Osteocyte (in vitro differentiated cells): Measurements from ENCODE around the gene MLH3. TPM values are rescaled to one million over a fixed set of nuclear protein-coding genes. Genes with fewer than 3 reads are reported as not detected.
A peak's percentile ranks its signal among the peaks of the same experiment; 100 is the strongest.

Experiments used
- DNase-seq: peaks from one replicate; pipeline ENCODE4 v3.0.0; 2021; ENCODE audit warnings: mixed read lengths; ENCODE audit not compliant: unreplicated experiment; ENCODE audit errors: extremely low spot score
- H3K27ac Mint-ChIP-seq: one replicate; pipeline ENCODE4 v1.8.0; 2021; ENCODE audit warnings: mild to moderate bottlenecking, mixed read lengths; ENCODE audit not compliant: unreplicated experiment
- H3K27me3 Mint-ChIP-seq: one replicate; pipeline ENCODE4 v1.8.0; 2021; ENCODE audit warnings: mixed read lengths; ENCODE audit not compliant: unreplicated experiment
- H3K36me3 Mint-ChIP-seq: one replicate; pipeline ENCODE4 v1.8.0; 2021; ENCODE audit warnings: mixed read lengths; ENCODE audit not compliant: unreplicated experiment
- H3K4me1 Mint-ChIP-seq: one replicate; pipeline ENCODE4 v1.8.0; 2021; ENCODE audit warnings: mixed read lengths; ENCODE audit not compliant: unreplicated experiment
- H3K4me3 Mint-ChIP-seq: one replicate; pipeline ENCODE4 v1.8.0; 2021; ENCODE audit warnings: mild to moderate bottlenecking, moderate library complexity, mixed read lengths; ENCODE audit not compliant: unreplicated experiment
- H3K9me3 Mint-ChIP-seq: one replicate; pipeline ENCODE4 v1.8.0; 2021; ENCODE audit warnings: mixed read lengths; ENCODE audit not compliant: unreplicated experiment
- long read RNA-seq: library from polyadenylated mRNA; unstranded; transcript quantifications from one replicate; pipeline ENCODE4 v2.0.0, GENCODE V29; 2021
- total RNA-seq: library from RNA; stranded (reverse); gene quantifications from 2 replicates; pipeline ENCODE4 v1.2.1, GENCODE V29; 2021
- TF ChIP-seq, protein P1 (sequence below): fragments of 200-600 bp; sonication (generic); IDR thresholded peaks from 2 replicates; pipeline ENCODE4 v1.5.0; 2021; ENCODE audit warnings: antibody characterized with exemption, mild to moderate bottlenecking, moderate library complexity

The MLH3 gene
- 21.8 and 22.9 TPM in 2 replicates for total RNA-seq
- long read RNA-seq, full-length matches to known transcripts: 12 of 54 reads
- long read RNA-seq, partial matches to known transcripts: 35 of 54 reads
- long read RNA-seq, other reads (novel, unspliced or antisense): 7 of 54 reads

DNA sequence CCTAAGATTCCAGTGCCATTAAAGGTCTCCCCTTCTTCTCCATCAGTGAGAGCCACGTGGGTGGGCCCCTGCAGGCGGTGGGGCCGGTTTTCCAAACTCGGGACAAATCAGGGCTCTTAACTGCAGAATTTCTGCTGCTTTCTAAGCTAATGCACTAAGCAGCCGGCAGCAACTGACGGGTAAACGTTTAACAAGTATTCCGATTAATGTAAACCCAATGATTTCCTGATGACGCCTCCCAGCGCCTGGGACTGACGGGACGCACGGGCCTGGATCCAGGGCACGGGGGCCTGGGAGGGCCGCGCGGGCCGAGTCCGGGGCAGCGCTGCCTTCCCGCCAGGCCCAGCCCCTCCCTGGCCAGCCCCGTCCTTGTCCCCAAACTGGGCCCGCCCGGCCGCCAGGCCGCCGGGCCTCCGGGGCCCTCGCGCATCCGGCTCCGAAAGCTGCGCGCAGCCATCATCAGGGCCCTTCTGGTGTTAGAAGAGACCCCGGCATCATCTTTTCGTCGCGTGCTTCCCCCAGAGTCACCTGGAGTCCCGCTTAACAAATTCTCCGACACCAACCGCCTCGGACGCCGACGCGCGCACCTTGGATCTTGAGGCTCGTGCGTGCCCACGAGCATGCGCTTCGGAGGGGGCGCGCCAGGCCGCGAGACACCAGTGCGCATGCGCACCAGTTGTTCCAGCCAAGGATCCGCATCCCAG is at the start of gene MLH3:
Gene MLH3, minus strand, starts transcription at position 616 of the 704 bp plus-strand sequence. CDS start 1,812 bp downstream, outside the sequence.
- TF ChIP-seq, protein P1, sequence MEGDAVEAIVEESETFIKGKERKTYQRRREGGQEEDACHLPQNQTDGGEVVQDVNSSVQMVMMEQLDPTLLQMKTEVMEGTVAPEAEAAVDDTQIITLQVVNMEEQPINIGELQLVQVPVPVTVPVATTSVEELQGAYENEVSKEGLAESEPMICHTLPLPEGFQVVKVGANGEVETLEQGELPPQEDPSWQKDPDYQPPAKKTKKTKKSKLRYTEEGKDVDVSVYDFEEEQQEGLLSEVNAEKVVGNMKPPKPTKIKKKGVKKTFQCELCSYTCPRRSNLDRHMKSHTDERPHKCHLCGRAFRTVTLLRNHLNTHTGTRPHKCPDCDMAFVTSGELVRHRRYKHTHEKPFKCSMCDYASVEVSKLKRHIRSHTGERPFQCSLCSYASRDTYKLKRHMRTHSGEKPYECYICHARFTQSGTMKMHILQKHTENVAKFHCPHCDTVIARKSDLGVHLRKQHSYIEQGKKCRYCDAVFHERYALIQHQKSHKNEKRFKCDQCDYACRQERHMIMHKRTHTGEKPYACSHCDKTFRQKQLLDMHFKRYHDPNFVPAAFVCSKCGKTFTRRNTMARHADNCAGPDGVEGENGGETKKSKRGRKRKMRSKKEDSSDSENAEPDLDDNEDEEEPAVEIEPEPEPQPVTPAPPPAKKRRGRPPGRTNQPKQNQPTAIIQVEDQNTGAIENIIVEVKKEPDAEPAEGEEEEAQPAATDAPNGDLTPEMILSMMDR: no peak
- Mint-ChIP-seq H3K27ac (peak within 1 kb of the TSS; percentile 96), H3K27me3 (no peaks in the 10 kb centered on the region), H3K4me3 (peak within 1 kb of the TSS; percentile 88), H3K4me1 (peaks cover 26% of the 10 kb centered on the region), H3K9me3 (peaks cover 6% of the 10 kb centered on the region), H3K36me3 (peaks cover 20% of the 10 kb centered on the region)
- DNase-seq: peak; percentile 92

DNA sequence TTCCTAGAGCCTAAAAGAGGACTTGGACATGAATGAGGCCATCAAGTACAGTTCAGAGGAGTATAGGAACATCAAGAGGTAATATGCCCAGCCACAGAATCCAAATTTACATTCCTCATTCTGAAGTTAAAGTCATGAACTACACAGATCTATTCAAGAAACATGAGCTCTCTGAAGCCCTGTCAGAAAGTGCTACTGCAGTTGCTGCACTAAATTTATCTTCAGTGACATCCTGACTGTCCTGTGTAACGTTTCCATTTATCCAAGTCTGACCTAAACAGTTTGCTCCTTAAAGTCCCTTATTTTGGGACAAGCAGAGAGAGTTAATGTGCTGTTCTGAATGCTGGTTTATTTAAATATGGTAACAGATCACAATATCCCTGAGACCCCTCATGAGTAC is 47.4 kb upstream of the MLH3 start:
- no peak overlapping the region for H3K4me3 Mint-ChIP-seq
- no peak for DNase-seq
- no peak overlapping the region for H3K27ac Mint-ChIP-seq
- TF ChIP-seq, protein P1: no peak
- H3K27me3 Mint-ChIP-seq: no peaks in the 10 kb centered on the region
- peaks cover 56% of the 10 kb centered on the region for H3K36me3 Mint-ChIP-seq
- no peaks in the 10 kb centered on the region for H3K9me3 Mint-ChIP-seq
- H3K4me1 Mint-ChIP-seq: no peaks in the 10 kb centered on the region

DNA sequence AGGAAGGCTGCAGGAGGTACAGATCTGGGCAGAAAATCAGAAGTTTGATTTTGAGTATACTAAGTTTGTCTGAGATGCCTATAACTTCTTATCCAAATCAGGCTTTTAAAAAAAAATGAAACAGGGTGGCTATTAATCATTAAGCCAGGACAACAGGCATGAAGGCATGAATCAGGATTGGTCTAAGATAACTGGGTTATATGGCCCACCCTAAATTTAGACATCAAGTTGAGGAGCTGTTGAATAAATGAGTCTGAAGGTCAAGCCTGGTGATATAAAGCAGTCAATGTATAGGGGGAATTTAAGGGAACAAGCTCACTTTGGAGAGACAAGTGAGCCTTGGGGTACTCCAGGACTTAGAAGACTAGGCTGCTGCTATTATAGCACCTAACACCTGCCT is 46.9 kb upstream of the MLH3 start:
- Mint-ChIP-seq H3K36me3 (peaks cover 55% of the 10 kb centered on the region), H3K9me3 (no peaks in the 10 kb centered on the region), H3K27me3 (no peaks in the 10 kb centered on the region), H3K4me3 (no peak overlapping the region), H3K27ac (no peak overlapping the region), H3K4me1 (no peaks in the 10 kb centered on the region)
- DNase-seq: no peak
- TF ChIP-seq, protein P1: no peak

DNA sequence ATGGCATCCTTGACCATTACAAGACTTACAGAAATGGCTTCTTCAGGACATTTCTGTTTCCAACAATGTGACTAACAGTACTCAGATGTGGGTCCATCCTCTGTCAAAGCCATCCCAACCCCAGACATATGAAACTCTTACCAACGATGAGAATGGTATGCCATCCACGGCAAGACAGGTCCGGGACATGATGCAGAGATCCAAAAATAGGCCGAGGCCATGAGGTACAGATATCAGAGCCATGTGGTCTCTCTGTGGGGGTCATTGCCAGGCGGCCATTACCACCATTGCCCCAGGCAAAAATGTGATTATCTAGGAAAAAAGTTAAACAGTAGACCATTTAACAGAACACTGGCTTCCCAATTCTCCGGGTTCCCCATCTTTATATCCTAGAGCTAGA is 45.7 kb upstream of the MLH3 start:
- Mint-ChIP-seq H3K36me3 (peaks cover 52% of the 10 kb centered on the region), H3K9me3 (no peaks in the 10 kb centered on the region), H3K27ac (no peak overlapping the region), H3K4me3 (no peak overlapping the region), H3K27me3 (no peaks in the 10 kb centered on the region), H3K4me1 (no peaks in the 10 kb centered on the region)
- no peak for DNase-seq
- TF ChIP-seq, protein P1: no peak

DNA sequence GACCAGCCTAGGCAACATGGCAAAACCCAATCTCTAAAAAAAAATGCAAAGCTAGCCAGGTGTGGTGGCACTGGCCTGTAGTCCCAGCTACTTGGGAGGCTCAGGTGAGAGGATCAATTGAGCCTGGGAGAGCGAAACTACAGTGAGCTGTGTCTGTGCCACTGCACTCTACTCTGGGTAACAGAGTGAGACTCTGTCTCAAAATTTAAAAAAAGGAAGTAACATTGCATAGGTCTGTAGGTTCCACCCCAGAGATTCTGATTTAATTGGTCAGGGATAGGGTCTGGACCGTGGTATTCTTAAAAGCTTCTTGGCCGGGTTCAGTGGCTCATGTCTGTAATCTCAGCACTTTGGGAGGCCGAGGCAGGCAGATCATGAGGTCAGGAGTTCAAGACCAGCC is 44.4 kb upstream of the MLH3 start:
- no peaks in the 10 kb centered on the region for H3K9me3 Mint-ChIP-seq
- DNase-seq: no peak
- no peak overlapping the region for H3K27ac Mint-ChIP-seq
- TF ChIP-seq, protein P1: no peak
- no peaks in the 10 kb centered on the region for H3K27me3 Mint-ChIP-seq
- no peak overlapping the region for H3K4me3 Mint-ChIP-seq
- H3K36me3 Mint-ChIP-seq: peaks cover 51% of the 10 kb centered on the region
- H3K4me1 Mint-ChIP-seq: no peaks in the 10 kb centered on the region
